ENCODE data around the gene PLSCR1.
"Not testable (repeated sequence)": the region's sequence is repeated elsewhere in the genome, so short reads cannot be mapped to it uniquely, and the experiment has no call there.

Gene PLSCR1

GRCh38 chr3:146539315-146539714 lies 5.1 kb downstream of the PLSCR1 start:
- no peak for DNase-seq
- Mint-ChIP-seq H3K27me3 (no peaks in the 10 kb centered on the region), H3K9me3 (no peaks in the 10 kb centered on the region), H3K4me1 (peaks cover 54% of the 10 kb centered on the region), H3K27ac (no peak overlapping the region), H3K4me3 (peak overlapping the region; percentile 35 to 56)
- no peak for ATAC-seq

- Mint-ChIP-seq H3K27ac (no peak overlapping the region), H3K4me3 (no peak overlapping the region), H3K9me3 (no peaks in the 10 kb centered on the region), H3K4me1 (peaks cover 48% of the 10 kb centered on the region), H3K27me3 (no peaks in the 10 kb centered on the region)
- no peak for ATAC-seq
- DNase-seq: no peak
Observed at GRCh38 chr3:146537603-146538002, 6.8 kb downstream of the PLSCR1 start.

- H3K27ac Mint-ChIP-seq: no peak overlapping the region
- no peak for DNase-seq
- H3K9me3 Mint-ChIP-seq: no peaks in the 10 kb centered on the region
- H3K4me3 Mint-ChIP-seq: no peak overlapping the region
- no peaks in the 10 kb centered on the region for H3K27me3 Mint-ChIP-seq
- H3K4me1 Mint-ChIP-seq: peaks cover 40% of the 10 kb centered on the region
- no peak for ATAC-seq
Observed at GRCh38 chr3:146536681-146537080, 7.7 kb downstream of the PLSCR1 start.

- H3K4me3 Mint-ChIP-seq: no peak overlapping the region
- no peak overlapping the region for H3K27ac Mint-ChIP-seq
- H3K4me1 Mint-ChIP-seq: peaks cover 16% of the 10 kb centered on the region
- no peaks in the 10 kb centered on the region for H3K9me3 Mint-ChIP-seq
- no peak for ATAC-seq
- no peaks in the 10 kb centered on the region for H3K27me3 Mint-ChIP-seq
- no peak for DNase-seq
Observed at GRCh38 chr3:146532406-146532805, 12.0 kb downstream of the PLSCR1 start.

GRCh38 chr3:146530609-146531008 lies 13.8 kb downstream of the PLSCR1 start:
- Mint-ChIP-seq H3K27me3 (no peaks in the 10 kb centered on the region), H3K4me3 (no peak overlapping the region), H3K9me3 (no peaks in the 10 kb centered on the region), H3K4me1 (peaks cover 12% of the 10 kb centered on the region), H3K27ac (peak overlapping the region in 1 of 2 donors; percentile 48)
- DNase-seq (no peak), ATAC-seq (no peak)

- Mint-ChIP-seq H3K27me3 (no peaks in the 10 kb centered on the region), H3K4me1 (no peaks in the 10 kb centered on the region), H3K9me3 (no peaks in the 10 kb centered on the region), H3K27ac (no peak overlapping the region), H3K4me3 (no peak overlapping the region)
- ATAC-seq: no peak
- DNase-seq: no peak
Observed at GRCh38 chr3:146529021-146529420, 15.4 kb downstream of the PLSCR1 start.

- no peak for DNase-seq
- no peak overlapping the region for H3K27ac Mint-ChIP-seq
- peaks cover 6% of the 10 kb centered on the region for H3K4me1 Mint-ChIP-seq
- H3K9me3 Mint-ChIP-seq: no peaks in the 10 kb centered on the region
- H3K4me3 Mint-ChIP-seq: no peak overlapping the region
- no peak for ATAC-seq
- H3K27me3 Mint-ChIP-seq: no peaks in the 10 kb centered on the region
Observed at GRCh38 chr3:146524961-146525360, 19.4 kb downstream of the PLSCR1 start.

- Mint-ChIP-seq H3K27me3 (no peaks in the 10 kb centered on the region), H3K9me3 (no peaks in the 10 kb centered on the region), H3K27ac (no peak overlapping the region), H3K4me3 (no peak overlapping the region), H3K4me1 (peaks cover 11% of the 10 kb centered on the region)
- DNase-seq (no peak), ATAC-seq (no peak)
Observed at GRCh38 chr3:146523531-146523930, 20.9 kb downstream of the PLSCR1 start.

GRCh38 chr3:146522174-146523158 lies 21.9 kb downstream of the PLSCR1 start:
- DNase-seq, H3K9me3 Mint-ChIP-seq, H3K4me3 Mint-ChIP-seq, H3K27me3 Mint-ChIP-seq, ATAC-seq, H3K27ac Mint-ChIP-seq: not testable (repeated sequence)
- H3K4me1 Mint-ChIP-seq: peaks cover 11% of the 10 kb centered on the region

- ATAC-seq (no peak), DNase-seq (no peak)
- Mint-ChIP-seq H3K4me1 (peaks cover 16% of the 10 kb centered on the region), H3K27ac (no peak overlapping the region), H3K9me3 (no peaks in the 10 kb centered on the region), H3K27me3 (no peaks in the 10 kb centered on the region), H3K4me3 (no peak overlapping the region)
Observed at GRCh38 chr3:146521394-146521793, 23.0 kb downstream of the PLSCR1 start.

- Mint-ChIP-seq H3K4me3 (no peak overlapping the region), H3K27ac (peak overlapping the region in 1 of 2 donors; percentile 14), H3K27me3 (no peaks in the 10 kb centered on the region), H3K4me1 (peaks cover 17% of the 10 kb centered on the region), H3K9me3 (no peaks in the 10 kb centered on the region)
- DNase-seq (no peak), ATAC-seq (no peak)
Observed at GRCh38 chr3:146519810-146520209, 24.6 kb downstream of the PLSCR1 start.

GRCh38 chr3:146517684-146518435 lies 26.5 kb downstream of the PLSCR1 start:
- DNase-seq (no peak), ATAC-seq (no peak)
- Mint-ChIP-seq H3K9me3 (no peaks in the 10 kb centered on the region), H3K27me3 (no peaks in the 10 kb centered on the region), H3K27ac (no peak overlapping the region), H3K4me1 (peaks cover 34% of the 10 kb centered on the region), H3K4me3 (no peak overlapping the region)

GRCh38 chr3:146513386-146514051 lies 30.9 kb downstream of the PLSCR1 start:
- H3K27me3 Mint-ChIP-seq: no peaks in the 10 kb centered on the region
- ATAC-seq (no peak), DNase-seq (no peak)
- H3K9me3 Mint-ChIP-seq: no peaks in the 10 kb centered on the region
- H3K4me1 Mint-ChIP-seq: peaks cover 33% of the 10 kb centered on the region
- H3K27ac Mint-ChIP-seq: no peak overlapping the region
- no peak overlapping the region for H3K4me3 Mint-ChIP-seq

- Mint-ChIP-seq H3K27ac (no peak overlapping the region), H3K4me3 (no peak overlapping the region), H3K27me3 (no peaks in the 10 kb centered on the region), H3K9me3 (no peaks in the 10 kb centered on the region), H3K4me1 (peaks cover 39% of the 10 kb centered on the region)
- no peak for DNase-seq
- no peak for ATAC-seq
Observed at GRCh38 chr3:146511402-146512134, 32.8 kb downstream of the PLSCR1 start.
